Stimulated activated CD8-positive, alpha-beta memory T cell treated with anti-CD3 and anti-CD28 coated beads, Interleukin-12 subunit alpha, Interleukin-12 subunit beta, amount 100 ng/mL, for 4 hours (primary cell): Measurements from ENCODE around the gene SLC22A8.
"Not testable (repeated sequence)": the region's sequence is repeated elsewhere in the genome, so short reads cannot be mapped to it uniquely, and the experiment has no call there.

Source experiments
- DNase-seq: peaks from one replicate; pipeline ENCODE4 v3.0.0-alpha.2; 2020; ENCODE audit warnings: low read depth

Gene SLC22A8

DNA sequence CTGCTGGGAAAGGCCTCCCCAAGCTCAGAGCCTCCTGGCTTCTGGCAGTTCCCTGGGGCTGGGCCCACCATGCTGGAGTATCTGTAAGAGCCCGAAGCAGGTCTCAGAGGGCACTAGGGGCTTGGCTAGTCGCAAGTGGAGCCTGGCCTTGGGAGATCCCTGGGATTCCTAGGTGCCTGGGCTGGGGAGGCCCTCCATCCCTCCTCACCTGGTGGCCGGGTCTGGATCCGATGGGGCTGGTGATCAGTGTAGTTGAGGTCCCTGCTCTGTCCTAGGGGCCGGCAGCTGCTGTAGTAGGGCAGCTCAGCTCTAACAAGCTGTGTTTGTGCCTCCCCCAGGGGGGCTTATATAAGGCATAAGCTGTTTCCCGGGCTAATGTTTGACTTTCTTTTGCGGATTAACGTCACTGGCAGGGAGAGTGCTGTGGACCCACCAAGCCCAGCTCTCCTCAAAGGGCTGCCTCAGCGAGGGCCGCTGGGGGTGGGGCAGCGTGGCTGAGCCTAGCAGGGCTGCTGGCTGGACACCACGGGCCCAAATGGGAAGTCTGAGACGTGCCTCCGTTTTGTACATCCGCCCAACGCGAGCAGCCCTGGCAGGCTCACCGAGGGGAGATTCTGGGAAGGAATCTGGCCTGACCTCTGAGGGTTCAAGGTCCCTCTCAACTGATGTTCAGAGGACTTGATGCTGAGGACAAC lies at the start of gene SLC22A8:
SLC22A8 (minus strand) TSS at position 321 of the 695 bp plus-strand sequence. CDS start 883 bp downstream, outside the sequence.
- no peak for DNase-seq

- DNase-seq, result not testable (repeated sequence)
These were observed 30.6 kb upstream of the SLC22A8 start for GRCh38 chr11:63046203-63046602.

GRCh38 chr11:63042596-63042995 lies 27.0 kb upstream of the SLC22A8 start:
- DNase-seq, result no peak

GRCh38 chr11:63032457-63032856 lies 16.8 kb upstream of the SLC22A8 start:
- DNase-seq, result no peak

- peak; percentile 62 for DNase-seq
These were observed 8.4 kb upstream of the SLC22A8 start for GRCh38 chr11:63023841-63024648.

DNA sequence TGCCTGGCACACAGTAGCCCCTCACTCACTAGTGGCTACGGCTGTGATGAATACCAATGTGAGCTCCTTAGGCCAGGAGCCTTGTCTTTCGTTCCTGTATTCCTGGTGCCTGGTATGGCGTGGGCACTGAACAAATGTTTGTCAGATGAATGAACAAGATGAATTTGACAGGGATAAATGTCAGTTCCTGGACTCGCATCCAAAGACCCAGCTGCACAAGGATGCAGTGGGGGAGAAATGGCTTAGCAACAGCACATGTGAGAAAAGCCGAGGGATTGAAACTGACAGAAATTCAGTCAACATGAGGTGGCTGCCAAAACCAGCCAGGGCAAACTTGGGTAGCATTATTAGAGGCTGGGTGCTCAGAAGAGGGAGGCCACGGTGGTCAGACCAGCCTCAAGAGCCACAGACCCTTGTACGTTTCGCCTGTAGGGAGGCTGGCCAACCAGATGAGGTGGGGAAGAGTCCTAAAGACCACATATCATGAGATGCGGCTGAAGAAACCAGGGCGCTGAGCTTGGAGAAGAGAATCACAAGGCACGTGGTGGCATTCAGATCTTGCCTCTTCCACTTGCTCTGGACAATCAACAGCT lies 7.7 kb upstream of the SLC22A8 start:
- DNase-seq, result no peak

- DNase-seq, result no peak
These were observed 6.8 kb upstream of the SLC22A8 start for GRCh38 chr11:63022441-63022840.

DNA sequence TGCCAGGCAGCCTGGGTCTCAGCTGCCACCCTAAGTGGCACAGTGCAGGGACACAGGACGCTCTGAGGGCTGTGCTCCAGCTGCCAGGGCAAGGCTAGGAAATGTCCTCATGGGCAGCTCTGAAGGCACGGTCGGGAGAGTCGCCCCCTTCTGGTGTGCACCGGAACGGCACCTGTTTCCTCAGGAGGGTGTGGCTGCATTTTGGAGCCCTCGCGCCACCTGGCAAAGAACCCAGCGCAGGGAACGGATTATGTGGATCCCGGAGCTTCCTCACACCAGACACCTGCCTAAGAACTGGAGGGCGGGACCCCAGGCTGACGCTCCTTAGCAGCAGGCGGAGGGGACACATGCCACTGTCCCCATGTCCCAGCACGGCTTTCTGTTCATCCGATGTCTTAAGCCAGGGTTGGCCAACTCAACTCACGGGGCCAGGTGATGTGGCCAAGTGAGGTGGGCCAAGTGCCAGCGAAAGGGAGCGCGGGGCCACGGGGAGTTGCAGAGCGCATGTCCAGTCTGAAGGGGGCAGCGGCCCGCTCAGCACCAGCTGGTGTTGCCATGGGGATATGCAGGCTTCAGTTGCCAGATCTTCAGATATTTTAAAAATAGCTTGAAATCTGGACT lies 5.1 kb upstream of the SLC22A8 start:
- no peak for DNase-seq

- DNase-seq, result no peak
These were observed 3.9 kb upstream of the SLC22A8 start for GRCh38 chr11:63019506-63019905.

GRCh38 chr11:63017306-63017974 lies 1.8 kb upstream of the SLC22A8 start:
- no peak for DNase-seq

DNA sequence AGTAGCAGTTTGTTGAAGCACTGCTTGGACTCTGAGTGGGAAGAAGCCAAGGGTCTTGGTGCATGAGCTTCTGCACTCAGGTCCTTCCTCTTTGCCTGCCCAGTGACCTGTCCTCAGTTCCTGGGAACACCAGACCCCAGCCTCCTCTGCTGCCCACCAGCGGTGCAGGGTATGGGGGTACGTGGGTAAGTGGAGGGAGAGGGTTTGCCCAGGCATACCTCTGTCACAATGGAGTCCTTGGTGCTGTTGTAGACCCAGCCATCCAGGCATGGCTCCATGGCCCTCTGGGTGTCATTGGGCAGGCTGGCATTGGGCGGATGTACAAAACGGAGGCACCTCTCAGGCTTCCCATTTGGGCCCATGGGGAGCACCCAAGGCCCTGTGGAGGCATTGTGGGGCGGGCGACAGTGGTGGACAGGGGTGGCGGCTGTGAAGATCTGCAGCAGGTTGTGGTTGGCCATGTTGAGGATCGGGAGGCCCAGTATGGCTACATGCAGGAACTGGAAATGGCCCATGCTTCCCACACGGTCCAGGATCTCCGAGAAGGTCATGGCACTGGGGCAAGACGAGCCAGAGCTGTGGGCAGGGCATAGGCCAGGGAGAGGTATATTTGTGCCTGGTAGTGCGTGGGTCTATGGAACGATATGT lies 1.1 kb downstream of the SLC22A8 start:
- no peak for DNase-seq

GRCh38 chr11:63012839-63013238 lies 2.8 kb downstream of the SLC22A8 start:
- DNase-seq, result no peak

- DNase-seq, result no peak
These were observed 3.2 kb downstream of the SLC22A8 start for GRCh38 chr11:63012430-63012829.

- no peak for DNase-seq
These were observed 4.7 kb downstream of the SLC22A8 start for GRCh38 chr11:63010934-63011439.

DNA sequence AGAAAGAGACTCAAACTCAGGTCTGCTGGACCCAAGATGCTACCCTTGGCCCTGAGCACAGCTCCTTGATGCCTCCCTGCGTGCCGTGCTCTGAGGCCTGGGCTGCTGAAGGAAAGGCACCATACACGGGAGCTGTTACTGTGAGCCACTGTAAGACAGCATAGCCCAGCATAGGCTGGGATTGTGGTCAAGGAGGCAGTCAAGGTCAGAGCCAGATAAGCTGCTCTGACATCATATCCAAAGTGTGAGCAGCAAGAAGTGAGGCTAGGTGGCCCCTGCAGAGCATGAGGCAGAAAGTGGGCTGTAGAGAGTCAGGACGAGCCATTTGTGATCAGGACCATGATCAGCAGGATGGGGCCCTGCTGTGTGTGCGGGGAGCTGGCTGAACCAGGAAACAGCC lies 7.7 kb downstream of the SLC22A8 start:
- no peak for DNase-seq

- DNase-seq, result no peak
These were observed 14.2 kb downstream of the SLC22A8 start for GRCh38 chr11:63001456-63001855.

DNA sequence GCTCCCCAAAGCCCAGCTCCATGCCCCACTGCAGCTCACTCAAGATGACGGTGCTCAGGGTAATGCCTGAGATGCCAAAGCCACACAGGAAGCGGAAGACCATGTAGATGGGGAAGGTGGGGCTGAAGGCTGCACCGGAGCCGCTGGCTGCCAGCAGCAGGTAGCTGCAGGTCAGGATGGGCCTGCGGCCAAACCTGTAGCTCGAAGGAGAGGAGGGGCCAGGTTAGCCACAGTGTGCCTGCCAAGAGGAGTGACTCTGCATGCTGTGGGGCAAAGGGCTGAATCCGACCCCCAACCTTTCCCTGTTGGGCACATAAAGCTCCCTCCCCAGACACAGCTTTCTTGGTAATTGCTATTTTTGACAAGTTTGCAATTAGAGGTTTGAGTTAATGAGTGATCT lies 16.0 kb downstream of the SLC22A8 start:
- DNase-seq, result no peak

GRCh38 chr11:62999156-62999555 lies 16.5 kb downstream of the SLC22A8 start:
- no peak for DNase-seq

- DNase-seq, result no peak
These were observed 19.4 kb downstream of the SLC22A8 start for GRCh38 chr11:62996271-62996670.

DNA sequence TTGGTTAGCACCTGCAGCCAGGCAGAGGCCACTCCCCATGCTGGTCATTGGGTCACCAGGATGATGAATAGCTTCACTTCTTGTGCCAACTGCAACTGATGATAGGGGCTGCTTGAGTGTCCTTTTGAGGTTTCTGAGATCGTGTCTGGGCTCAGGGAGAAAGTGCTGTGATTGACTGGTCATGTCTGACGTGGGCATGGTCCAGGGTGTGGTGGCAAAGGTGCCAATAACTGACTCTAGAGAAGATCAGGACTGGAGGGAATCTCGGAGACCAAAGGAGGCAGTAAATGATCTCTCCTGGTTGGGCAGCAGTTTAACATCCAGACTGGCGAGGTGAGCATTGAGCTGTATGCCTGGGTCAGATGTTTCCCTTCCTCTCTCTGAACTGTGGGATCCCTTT lies 20.9 kb downstream of the SLC22A8 start:
- no peak for DNase-seq

- no peak for DNase-seq
These were observed 27.4 kb downstream of the SLC22A8 start for GRCh38 chr11:62988276-62988675.
